ENCODE data around the gene CMPK2. TPM values are rescaled to one million over a fixed set of nuclear protein-coding genes. Genes with fewer than 3 reads are reported as not detected.

Gene CMPK2
- total and polyA plus RNA-seq, 9 of the 15 experiments (the other 6 are each of a cell fraction or from before 2014, with no cell fraction given): 2.6 to 10.5 (median 5.0) TPM

GRCh38 chr2:6909431-6910385, 44.0 kb upstream of the CMPK2 start (continued):
- TF ChIP-seq MBD1 (CRISPR knock-in tag; IDR thresholded peaks at IDR 0.05) (no peak), THRAP3 (IDR thresholded peaks at IDR 0.05; ENCODE audit: borderline replicate concordance) (no peak), ZNF121 (CRISPR knock-in tag; conservative IDR thresholded peaks at IDR 0.05) (no peak), DEAF1 (CRISPR knock-in tag; IDR thresholded peaks at IDR 0.05) (no peak), ZBTB9 (CRISPR knock-in tag; IDR thresholded peaks at IDR 0.05) (0 out of 2 replicates have a peak, but pooled peaks have one; percentile 24), PRPF4 (IDR thresholded peaks at IDR 0.05; ENCODE audit: insufficient read depth, low read depth, low read length, poor library complexity, severe bottlenecking) (no peak), ZFP91 (CRISPR knock-in tag; IDR thresholded peaks at IDR 0.05) (no peak), HBP1 (CRISPR knock-in tag; IDR thresholded peaks at IDR 0.05) (no peak), BCL6 (CRISPR knock-in tag; IDR thresholded peaks at IDR 0.05) (no peak), MLX (CRISPR knock-in tag; conservative IDR thresholded peaks at IDR 0.05) (no peak), ZNF740 (CRISPR knock-in tag; IDR thresholded peaks at IDR 0.05) (no peak), ZNF740 (tag; IDR thresholded peaks at IDR 0.05) (no peak), TEAD1 (CRISPR knock-in tag; IDR thresholded peaks at IDR 0.05) (peak in 1 of 2 experiments; percentile 73; a peak in 2 of 4 replicates)

All from K562 (cell line).